NCI-H446 treated with DMSO at 0.1 percent for 48 hours (cell line): Measurements from ENCODE around the gene DCBLD1.

ENCODE experiments used
- DNase-seq: peaks from one replicate; lab custom pipeline; 2025; lab: John Stamatoyannopoulos, UW

DCBLD1 gene

DNA sequence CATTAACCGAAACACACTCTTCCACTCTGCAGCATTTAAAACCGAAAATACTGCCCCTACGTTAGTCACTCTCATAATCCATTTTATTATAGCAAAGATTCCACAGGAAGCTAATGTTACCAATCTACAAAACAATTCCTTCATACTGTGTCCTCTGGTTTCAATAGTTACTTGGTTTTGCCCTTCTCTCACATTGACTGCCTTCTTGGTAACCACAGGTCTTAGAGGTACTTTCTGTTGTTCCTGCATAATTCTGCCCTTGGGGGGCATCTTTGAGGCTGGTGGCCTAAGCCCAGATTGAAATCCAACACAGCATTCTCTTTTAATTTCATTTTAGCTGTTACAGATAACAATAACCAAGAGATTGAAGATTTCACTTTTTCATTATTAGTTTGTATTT is 9.8 kb upstream of the DCBLD1 start:
- DNase-seq: no peak

DNA sequence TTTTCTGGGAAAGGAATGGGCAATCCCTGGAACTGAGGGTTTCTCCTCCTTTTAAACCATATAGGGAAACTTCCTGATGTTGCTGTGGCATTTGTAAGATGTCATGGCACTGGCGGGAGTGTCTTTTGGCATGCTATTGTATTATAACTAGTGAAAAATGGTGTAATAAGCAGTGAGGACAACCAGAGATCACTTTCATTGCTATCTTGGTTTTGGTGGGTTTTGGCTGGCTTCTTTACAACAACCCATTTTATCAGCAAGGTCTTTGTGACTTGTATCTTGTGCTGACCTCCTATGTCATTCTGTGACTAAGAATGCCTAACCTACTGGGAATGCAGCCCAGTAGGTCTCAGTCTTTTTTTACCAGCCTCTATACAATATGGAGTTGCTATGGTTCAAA is 9.1 kb upstream of the DCBLD1 start:
- DNase-seq: no peak

DNA sequence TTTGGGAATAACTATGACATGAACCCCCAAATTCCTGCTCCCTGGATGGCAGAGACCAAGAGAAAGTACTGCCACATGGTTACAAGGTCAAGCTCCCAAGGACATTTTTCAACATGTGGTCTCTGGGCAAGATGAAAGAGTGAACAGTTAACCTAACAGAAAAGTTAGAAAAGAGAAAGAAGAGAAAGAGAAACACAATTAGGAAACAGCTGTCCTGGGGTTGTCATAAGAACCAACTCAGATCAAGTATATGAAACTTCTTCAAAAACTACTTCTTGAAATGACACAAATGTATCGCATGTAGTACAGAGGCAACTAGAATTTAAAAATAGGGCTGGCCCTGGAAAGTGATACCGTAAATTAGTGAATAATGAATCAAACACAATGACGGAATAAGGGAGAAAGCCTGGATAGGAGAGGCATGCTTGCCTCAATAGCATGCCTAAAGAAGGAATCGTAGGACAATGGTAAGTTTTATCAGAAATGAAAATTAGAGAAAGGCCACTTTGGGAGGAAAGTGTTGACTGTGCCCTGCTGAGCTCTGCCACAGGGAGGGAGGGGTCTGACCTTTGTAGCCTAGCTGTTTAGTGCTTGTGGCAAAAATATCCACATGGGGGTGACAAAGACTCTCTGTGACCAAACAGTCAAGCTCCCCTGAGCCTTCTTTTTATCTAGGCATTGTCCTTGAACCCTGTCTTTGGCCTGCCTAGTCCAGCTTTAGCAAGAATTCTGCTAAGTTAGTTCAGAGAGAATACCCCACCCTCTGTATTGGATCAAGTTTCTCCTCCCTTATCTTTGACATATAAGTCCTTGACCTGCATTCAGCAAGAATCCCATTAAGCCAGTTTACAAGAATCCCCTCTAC is 4.3 kb upstream of the DCBLD1 start:
- DNase-seq: no peak

DNA sequence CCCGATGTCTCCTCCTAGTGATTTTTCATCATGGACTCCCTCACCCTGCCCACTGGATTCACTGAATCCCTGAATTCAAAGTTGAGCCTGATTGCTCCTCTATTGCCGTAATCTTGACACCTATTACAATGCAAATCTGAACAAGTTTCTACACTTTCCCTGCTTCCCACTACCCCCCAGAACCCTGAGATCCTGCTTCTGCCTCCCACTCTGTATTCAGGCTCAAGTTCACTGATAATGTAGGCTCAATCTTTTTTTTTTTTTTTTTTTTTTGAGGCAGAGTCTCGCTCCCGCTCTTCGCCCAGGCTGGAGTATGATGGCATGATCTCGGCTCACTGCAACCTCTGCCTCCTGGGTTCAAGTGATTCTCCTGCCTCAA is 3.6 kb upstream of the DCBLD1 start:
- DNase-seq: no peak

DNA sequence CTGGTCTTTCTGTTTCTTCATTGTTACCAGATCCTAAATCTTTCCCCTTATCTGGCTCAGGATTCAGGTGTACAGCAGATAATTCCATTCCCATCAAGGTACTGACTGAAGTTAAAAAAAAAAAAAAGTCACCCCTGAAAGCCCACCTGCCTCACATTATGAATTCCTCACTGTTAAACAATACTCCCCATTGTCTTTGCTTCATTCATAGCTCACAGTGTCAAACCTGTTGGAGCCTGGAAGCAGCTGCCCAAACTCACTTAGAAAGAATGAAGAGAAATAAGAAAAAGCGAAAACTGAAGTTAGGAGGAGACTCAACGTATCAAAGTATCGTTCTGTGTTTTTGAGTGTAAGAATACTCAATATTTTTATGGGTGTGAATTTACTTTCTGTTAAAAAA is 1.8 kb upstream of the DCBLD1 start:
- no peak for DNase-seq

DNA sequence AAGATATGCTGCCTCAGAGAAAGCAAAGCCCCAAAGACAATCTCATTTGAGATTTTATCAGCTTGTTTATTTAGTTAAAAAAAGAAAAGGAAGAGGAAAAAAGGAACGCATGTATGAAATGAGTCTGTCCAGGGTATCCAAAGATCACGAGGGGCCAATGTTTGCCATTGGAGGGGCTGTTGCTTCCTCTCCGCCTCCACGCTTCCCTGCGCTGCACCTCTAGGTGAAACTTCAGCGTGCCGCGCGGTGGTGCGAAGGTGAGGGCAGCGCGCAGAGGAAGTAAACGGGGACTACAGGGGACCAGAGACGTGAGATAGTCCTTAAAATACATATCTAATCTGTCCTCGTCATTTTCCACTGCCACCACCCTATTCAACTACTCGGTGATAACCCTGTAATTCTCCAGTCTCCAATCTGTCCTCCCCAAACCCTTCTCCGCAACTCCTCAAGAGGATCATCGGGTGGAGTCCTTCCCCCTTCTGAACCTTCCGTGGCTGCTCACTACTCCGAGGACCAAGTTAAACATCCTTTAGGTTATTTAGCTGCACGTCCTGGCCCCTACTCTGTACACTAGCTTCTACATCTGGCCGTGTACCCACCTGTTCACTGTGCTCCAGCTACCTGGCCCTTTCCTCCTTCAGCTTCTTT is 1.1 kb upstream of the DCBLD1 start:
- no peak for DNase-seq

DNA sequence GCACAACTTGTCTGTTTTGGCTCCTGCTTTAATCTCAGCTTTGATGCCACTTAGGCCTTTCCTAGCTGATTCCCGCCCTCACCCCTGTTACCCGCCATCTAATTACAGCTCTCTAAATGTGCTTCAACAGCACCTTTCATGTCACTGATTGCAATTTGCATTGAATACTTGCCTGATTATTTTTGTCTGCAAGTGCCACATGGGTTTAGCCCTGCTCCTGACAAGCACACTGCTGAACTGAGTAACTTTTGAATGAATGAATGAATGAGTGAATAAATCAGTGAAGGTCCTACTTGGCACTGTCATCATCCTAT is 591 bp upstream of the DCBLD1 start:
- DNase-seq: no peak

DNA sequence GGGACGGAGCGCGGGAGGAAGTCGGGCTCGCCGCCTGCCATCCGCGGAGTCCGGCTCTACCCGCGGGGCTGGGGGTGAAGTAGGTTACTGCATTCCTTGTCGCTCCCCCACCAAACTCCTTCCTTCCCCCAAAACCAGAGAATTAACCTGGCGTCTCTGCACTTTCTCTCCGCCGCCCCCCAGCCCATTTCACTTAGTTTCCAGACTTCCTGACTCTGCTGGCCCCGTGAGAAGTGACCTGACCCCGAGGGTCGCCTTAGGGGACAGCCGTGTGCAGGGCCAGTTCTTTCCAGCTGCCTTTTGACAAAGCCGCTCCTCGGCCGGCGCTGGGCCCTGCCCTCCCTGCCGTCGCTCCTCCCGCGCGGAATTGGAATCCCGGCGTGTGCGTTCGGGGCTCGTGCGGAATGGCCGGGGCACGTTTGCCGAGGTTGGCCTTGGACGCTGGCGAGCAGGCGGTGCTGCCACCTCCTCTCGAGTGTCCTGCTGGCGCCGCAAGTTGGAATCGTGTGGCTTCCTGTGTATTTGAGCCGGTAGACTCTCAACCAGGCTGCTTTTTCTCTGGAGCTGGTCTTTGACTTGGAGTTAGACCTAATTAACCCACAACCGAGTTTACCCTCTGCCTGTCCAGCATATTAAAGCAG is 650 bp downstream of the DCBLD1 start:
- DNase-seq: no peak

DNA sequence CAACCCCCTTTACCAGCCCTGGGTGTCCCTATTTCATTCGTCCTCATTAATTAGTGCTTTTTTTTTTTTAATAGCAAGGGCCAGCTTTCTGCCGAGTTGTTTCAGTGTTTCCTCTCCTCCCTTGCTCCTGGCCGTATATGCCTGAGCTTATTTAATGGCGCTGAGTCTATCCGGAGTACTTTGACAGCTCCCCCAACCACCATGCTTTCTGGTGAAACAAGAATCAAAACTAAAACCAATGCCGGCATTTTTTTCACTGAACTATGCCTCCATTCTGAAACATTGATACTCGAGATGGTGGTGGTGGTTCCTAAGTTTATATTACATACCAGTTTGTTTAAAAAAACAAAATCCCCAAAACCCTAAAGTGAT is 1.2 kb downstream of the DCBLD1 start:
- no peak for DNase-seq

DNA sequence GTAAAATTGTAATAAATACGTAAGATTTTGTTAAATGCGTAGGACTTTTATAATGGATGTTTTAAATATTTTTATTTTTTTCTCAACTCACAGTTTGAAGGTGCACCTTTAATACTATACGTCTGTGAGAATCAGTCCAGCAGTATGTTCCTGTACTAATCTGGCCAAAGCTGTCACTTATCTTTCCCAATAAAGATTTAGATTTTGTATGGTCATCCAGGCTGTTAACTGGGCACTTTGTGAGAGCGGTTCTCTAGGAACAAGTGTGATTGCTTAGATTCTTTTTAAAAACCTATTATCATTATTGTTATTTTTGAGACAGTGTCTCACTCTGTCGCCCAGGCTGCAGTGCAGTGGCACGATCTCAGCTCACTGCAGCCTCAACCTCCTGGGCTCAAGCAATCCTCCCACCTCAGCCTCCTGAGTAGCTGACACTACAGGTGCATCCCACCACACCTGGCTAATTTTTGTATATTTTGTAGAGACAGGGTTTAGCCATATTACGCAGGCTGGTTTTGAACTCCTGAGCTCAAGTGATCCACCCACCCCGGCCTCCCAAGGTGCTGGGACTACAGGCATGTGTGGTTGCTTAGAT is 1.7 kb downstream of the DCBLD1 start:
- DNase-seq: no peak

DNA sequence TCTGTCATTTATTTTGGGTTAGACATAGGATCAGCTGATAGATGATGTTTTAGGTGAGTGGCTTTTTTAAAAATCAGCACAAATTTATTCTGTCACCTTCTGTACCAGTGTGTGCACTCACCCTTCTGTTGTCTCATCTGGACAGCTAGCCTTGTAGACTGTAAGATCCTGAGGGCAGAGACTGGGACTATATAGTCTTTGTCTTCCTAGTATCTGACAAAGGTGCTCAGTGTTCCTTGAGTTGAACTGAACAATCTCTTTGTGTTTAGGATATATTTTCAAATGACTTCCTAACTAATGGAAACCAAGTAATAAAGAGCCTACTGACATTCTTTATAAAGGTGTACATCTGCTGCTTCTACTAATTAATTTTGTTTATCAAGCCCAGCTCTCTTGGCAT is 3.0 kb downstream of the DCBLD1 start:
- DNase-seq: no peak

DNA sequence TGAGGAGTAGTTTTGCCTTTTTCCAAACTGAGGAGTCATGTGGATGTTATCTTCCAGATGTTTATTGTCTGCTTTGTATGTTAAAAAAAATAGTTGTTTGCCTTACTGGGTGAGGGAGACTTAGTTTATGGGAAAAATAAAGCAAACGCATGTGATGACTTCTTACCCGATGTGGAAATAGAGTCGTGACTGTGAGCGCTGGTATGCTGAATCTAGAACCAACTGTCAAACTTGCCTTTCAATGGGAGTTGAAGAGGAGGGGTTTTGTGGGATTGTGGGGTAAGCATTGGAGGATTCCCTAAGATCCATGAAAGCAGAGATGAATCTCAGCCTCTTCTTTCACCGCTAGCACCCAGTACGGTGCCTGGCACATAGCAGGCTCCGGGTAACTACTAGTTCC is 5.3 kb downstream of the DCBLD1 start:
- no peak for DNase-seq

DNA sequence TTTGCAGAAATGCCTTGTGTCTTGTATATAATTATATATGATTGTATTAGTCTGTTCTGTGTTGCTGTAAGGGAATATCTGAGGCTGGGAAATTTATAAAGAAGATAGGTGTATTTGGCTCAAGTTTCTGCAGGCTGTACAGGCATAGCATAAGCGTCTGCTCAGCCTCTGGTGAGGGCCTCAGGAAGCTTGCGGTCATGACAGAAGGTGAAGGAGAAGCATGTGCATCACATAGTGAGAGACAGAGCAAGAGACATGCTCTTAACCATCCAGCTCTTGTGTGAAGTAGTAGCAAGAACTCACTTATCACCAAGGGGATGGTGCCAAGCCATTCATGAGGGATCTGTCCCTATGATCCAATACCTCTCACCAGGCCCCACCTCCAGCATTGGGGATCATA is 6.5 kb downstream of the DCBLD1 start:
- DNase-seq: no peak

DNA sequence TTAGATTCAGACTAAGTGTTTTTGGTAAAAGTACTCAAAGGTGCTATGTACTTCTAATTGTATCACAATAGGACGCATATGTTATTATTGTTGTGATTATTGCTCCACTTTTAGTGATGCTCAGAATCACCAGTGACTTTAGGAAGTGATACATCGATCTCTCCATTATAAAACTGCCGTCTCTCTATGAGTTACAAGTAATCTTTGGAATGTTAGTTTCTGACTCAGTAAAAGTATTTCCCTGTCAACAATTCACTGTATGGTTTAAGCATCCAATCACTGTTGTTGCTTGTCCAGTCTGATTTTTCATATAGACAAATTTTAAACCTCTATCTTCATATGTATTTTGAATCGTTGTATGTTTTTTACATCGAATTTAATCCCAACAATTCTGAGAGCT is 9.4 kb downstream of the DCBLD1 start:
- DNase-seq: no peak

DNA sequence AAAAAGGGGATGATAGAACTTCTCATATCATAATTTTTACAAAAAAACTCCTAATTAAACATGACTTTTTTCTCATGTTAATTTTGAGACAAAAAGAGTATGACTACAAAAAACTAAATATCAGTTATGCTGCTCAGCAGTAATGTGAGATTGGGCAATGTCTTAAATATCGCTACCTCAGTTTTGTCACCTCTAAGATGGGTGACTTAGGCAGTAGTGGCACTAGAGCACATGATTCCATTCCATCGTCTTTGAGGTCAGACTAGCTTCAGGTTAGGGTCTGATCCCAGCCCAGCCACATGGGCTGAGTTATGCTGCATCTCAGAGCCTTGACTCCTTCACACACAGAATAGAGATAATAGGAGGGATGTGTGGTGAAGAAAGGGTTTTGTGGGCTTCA is 11.0 kb downstream of the DCBLD1 start:
- DNase-seq: no peak

DNA sequence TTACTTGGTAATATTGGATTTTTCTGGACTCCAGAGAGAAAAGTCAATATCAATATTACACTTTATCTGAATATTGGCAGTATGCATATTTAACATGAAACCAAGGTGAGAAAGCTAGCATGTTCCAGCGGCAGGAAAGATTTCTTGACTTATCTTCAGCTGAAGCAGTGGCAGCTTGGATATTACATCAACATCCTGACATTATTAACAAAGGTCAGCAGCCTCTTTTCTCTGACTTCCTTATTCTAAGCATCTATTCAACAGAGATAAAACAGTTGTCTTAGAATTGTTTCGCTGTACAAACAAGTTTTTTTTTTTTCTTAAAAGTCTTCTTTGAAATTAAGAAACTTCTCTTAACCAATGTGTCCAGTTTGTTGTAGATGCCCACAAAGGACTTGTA is 11.8 kb downstream of the DCBLD1 start:
- no peak for DNase-seq

DNA sequence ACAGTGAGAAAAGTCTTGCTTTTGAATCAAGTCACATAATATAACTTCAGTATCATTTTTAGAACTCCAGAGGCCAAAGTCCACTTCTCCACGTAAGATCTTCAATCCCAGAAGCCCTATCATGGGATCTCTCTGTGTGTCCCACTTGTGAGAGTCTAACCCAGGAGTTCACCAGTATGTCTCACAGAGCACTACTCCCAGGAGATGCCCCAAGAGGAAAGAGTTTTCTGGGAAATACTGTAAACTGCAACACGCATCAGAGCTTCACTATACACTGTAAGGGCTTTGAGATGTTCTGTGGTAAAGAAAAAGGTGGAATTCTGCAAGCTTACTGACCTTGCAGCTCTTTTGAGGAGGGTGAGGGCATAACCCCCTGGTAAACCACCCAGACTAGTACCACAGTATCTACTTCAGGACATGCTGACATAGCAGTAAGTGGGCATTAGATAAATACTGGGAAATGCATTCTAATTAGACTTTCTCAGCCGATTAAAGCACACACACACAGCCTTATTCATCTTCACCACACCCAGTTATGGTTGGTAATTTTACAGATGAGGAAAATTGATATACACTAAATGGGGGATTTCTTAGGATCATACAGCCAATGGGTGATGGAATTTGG is 12.3 kb downstream of the DCBLD1 start:
- no peak for DNase-seq

DNA sequence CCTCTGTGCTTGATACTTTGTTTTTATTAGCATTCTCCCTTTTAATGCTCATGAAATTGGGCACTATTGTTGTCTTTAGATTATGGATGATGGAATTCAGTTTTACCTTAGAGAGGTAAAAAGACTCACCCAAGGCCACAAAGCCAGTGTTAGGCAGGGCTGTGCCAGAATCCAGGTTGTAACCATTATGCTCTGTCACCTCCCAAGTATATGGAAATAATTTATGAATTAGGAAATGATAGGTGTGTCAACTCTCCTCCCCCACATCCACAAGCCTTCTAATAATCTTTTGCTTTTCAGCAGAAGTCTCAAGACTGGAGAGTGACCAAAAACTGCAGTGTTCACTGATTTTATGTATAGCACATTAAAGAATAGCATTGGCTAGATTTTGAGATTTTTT is 13.0 kb downstream of the DCBLD1 start:
- no peak for DNase-seq

DNA sequence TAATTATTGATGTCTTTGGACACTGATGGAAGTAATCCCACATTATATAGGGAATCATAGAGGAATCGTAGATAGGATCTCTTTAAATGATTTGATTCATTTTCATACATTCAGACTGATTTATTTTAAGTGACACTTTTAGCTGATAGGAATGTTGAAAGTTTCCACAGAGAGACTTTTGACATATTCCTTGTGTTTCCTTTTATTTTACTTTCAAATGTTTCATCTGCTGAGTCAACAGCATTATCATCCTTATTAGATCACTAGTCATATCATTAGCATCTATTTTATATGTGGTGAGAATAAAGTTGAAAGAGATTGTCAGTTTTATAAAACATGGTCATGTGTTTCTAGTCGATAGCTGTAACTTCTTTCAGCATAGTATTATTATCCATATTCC is 13.4 kb downstream of the DCBLD1 start:
- no peak for DNase-seq

DNA sequence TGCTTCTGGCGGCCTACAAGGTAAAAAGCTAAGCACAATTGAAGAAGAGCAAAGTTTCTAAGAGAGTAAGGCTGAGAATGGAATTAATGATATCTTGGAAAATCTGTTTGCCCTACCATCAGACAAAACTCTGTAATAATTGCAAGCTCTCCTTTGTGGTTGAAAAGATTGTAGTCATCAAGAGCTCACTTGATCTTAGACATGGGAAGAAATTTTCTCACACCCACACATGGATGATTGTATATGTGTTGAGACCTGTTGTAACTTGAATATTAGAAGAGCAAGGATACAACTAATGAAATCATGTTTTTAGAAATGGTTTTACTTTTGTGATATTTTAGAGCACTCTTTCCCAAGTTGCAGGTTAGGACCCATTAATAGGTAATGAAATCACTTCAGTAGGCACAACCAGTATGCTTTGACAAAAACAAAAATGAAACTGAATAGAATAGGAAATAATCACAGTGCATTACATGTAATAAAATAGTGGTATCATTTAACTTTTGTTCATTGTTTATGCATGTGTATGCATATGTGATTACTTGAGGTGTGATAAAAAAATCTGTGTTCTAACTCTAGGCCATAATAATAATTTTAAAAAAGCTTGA is 14.0 kb downstream of the DCBLD1 start:
- DNase-seq: no peak

DNA sequence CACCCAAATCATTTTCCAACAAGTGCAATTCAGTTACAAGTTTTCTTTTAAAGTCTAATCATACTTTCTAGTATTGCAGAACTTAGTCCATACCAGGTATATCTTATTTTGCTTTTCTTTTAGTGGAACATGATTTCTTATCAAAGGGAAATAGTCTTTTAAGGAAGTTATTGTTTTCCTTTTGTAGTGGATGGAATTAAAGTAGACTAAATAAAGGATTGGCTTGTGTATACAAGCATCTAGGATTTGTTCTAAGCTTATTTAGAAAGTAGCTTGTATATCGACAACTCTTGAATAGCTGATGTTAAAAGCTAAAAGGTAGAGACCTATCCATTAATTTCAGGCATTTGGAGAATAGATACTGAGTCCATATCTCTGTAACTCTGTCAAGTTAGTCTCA is 14.8 kb downstream of the DCBLD1 start:
- DNase-seq: no peak

DNA sequence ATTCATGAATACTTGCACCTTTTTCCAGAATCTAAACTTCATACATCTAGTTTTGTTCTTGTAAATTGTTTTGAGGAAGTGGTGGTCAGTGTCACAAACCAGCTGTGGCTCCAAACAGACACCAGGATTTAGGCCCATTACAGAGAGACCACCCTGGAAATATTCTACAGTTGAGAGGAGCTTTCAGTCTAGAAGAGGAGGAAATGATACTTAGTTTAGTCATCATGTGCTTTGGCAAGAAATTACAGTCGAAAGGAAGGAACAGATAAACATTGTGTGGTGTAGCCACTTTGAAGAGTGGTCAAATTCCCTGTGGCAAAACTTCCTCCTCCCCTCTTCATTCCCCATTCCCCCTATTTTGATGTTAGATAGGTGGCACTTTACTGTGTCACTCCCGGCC is 15.7 kb downstream of the DCBLD1 start:
- no peak for DNase-seq
